HEK293T (cell line): ENCODE measurements around the gene ARMH4.

ENCODE experiments used
- BHLHE40 ChIP-seq: fragments of 450-650 bp; IDR thresholded peaks from 2 replicates; pipeline ENCODE4 v1.6.1; 2016; ENCODE audit warnings: mild to moderate bottlenecking, moderate library complexity, borderline replicate concordance
- CTBP1 ChIP-seq: fragments of 450-650 bp; IDR thresholded peaks from 2 replicates; pipeline ENCODE4 v1.6.1; 2016; ENCODE audit warnings: borderline replicate concordance
- FOXK2 ChIP-seq: fragments of 450-650 bp; IDR thresholded peaks from 2 replicates; pipeline ENCODE4 v1.6.1; 2016; ENCODE audit warnings: mild to moderate bottlenecking
- L3MBTL2 ChIP-seq: fragments of 450-650 bp; conservative IDR thresholded peaks from 2 replicates; pipeline ENCODE4 v1.6.1; 2016; ENCODE audit warnings: mild to moderate bottlenecking
- LEF1 ChIP-seq: fragments of 450-650 bp; IDR thresholded peaks from 2 replicates; pipeline ENCODE4 v1.6.1; 2017; ENCODE audit warnings: mild to moderate bottlenecking, borderline replicate concordance
- SP1 ChIP-seq: fragments of 450-650 bp; IDR thresholded peaks from 2 replicates; pipeline ENCODE4 v1.6.1; 2017
- SUZ12 ChIP-seq: fragments of 450-650 bp; IDR thresholded peaks from 2 replicates; pipeline ENCODE4 v1.6.1; 2016; ENCODE audit warnings: mild to moderate bottlenecking
- TARDBP ChIP-seq: fragments of 450-650 bp; IDR thresholded peaks from 2 replicates; pipeline ENCODE4 v1.6.1; 2016
- ZNF384 ChIP-seq: fragments of 450-650 bp; IDR thresholded peaks from 2 replicates; pipeline ENCODE4 v1.6.1; 2016

DNA sequence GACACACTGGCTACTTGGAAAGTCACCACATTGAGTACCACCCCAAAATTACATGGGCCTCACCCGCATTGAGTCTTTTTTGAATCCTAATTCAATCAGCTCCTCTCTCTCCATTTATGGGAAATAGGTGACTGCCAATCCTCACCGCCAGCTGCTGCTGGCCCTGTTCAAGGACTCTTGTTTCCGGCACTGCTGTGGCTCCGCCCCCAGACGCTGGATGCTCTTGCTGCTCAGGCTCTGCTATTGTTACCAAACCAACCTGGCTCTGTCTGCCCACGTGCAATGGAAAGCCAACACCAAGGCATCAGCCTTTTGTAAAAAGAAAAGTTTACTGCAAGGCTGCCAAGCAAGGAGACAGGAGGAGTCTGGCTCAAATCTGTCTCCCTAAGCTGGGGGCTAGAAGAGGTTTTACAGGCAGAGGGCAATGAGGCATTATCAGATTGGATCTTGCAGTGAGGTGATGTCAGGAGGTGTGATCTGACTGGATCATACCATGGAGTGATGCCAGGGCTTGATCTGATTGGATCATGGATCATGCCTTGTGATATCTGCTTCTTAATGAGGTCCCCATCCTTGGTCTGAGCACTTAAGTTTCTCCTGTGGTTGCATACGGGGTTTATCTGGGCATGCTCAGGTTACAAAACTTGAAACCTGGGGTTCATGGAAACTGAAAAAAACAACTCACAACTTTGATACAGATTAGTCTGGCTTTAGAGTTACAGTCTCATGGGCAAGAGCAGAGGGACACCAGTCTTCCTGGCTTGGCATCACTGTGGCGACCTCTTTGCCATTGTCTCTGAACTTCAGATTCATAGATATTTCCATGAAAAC, 169.0 kb downstream of the ARMH4 start:
- TF ChIP-seq LEF1 (no peak), ZNF384 (no peak), SP1 (no peak), FOXK2 (no peak), CTBP1 (no peak), L3MBTL2 (no peak), TARDBP (no peak), SUZ12 (no peak), BHLHE40 (no peak)
